BE2C (cell line): ENCODE measurements around the gene INSIG1.

Source experiments
- DNase-seq: peaks from one replicate; pipeline ENCODE4 v3.0.0-alpha.2; 2020
- H3K27me3 ChIP-seq: fragments of 250-450 bp; sonication (Bioruptor Pico); 2 replicates; pipeline ENCODE4 v1.5.1; 2020; ENCODE audit warnings: mild to moderate bottlenecking
- H3K36me3 ChIP-seq: fragments of 250-450 bp; sonication (Bioruptor Pico); 2 replicates; pipeline ENCODE4 v1.5.1; 2020; ENCODE audit warnings: mild to moderate bottlenecking
- H3K4me1 ChIP-seq: fragments of 250-450 bp; sonication (Bioruptor Pico); 2 replicates; pipeline ENCODE4 v1.5.1; 2020
- H3K4me3 ChIP-seq: 2 replicates; pipeline ENCODE4 v1.5.1; 2011; ENCODE audit warnings: low read depth, low read length
- H3K9me3 ChIP-seq: fragments of 250-450 bp; sonication (Bioruptor Pico); 2 replicates; pipeline ENCODE4 v1.5.1; 2020
- TF ChIP-seq, protein P1 (sequence below): IDR thresholded peaks from 2 replicates; pipeline ENCODE4 v1.5.1; 2012; ENCODE audit warnings: mild to moderate bottlenecking, low read depth, low read length

Gene INSIG1

GRCh38 chr7:155258226-155258560 lies 39.5 kb upstream of the INSIG1 start:
- no peak for DNase-seq
- peak overlapping the region; percentile 12; the same call in 1 of the 2 replicates for H3K4me3 ChIP-seq

GRCh38 chr7:155259866-155260497 lies 37.7 kb upstream of the INSIG1 start:
- Histone ChIP-seq H3K4me3 (no peak overlapping the region), H3K9me3 (no peaks in the 10 kb centered on the region), H3K27me3 (no peaks in the 10 kb centered on the region), H3K36me3 (no peaks in the 10 kb centered on the region), H3K4me1 (peaks cover 6% of the 10 kb centered on the region)
- TF ChIP-seq, protein P1, sequence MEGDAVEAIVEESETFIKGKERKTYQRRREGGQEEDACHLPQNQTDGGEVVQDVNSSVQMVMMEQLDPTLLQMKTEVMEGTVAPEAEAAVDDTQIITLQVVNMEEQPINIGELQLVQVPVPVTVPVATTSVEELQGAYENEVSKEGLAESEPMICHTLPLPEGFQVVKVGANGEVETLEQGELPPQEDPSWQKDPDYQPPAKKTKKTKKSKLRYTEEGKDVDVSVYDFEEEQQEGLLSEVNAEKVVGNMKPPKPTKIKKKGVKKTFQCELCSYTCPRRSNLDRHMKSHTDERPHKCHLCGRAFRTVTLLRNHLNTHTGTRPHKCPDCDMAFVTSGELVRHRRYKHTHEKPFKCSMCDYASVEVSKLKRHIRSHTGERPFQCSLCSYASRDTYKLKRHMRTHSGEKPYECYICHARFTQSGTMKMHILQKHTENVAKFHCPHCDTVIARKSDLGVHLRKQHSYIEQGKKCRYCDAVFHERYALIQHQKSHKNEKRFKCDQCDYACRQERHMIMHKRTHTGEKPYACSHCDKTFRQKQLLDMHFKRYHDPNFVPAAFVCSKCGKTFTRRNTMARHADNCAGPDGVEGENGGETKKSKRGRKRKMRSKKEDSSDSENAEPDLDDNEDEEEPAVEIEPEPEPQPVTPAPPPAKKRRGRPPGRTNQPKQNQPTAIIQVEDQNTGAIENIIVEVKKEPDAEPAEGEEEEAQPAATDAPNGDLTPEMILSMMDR = no peak
- no peak for DNase-seq

More at GRCh38 chr7:155258226-155258560, 39.5 kb upstream of the INSIG1 start:
- H3K36me3 ChIP-seq = no peaks in the 10 kb centered on the region
- H3K9me3 ChIP-seq = no peaks in the 10 kb centered on the region
- no peaks in the 10 kb centered on the region for H3K27me3 ChIP-seq
- TF ChIP-seq, protein P1 = no peak
- H3K4me1 ChIP-seq = peaks cover 6% of the 10 kb centered on the region

- Histone ChIP-seq H3K9me3 (no peaks in the 10 kb centered on the region), H3K27me3 (no peaks in the 10 kb centered on the region), H3K4me3 (no peak overlapping the region), H3K4me1 (peaks cover 6% of the 10 kb centered on the region), H3K36me3 (no peaks in the 10 kb centered on the region)
- TF ChIP-seq, protein P1 = no peak
- DNase-seq = no peak
Observed at GRCh38 chr7:155260498-155260872, 37.2 kb upstream of the INSIG1 start.

DNA sequence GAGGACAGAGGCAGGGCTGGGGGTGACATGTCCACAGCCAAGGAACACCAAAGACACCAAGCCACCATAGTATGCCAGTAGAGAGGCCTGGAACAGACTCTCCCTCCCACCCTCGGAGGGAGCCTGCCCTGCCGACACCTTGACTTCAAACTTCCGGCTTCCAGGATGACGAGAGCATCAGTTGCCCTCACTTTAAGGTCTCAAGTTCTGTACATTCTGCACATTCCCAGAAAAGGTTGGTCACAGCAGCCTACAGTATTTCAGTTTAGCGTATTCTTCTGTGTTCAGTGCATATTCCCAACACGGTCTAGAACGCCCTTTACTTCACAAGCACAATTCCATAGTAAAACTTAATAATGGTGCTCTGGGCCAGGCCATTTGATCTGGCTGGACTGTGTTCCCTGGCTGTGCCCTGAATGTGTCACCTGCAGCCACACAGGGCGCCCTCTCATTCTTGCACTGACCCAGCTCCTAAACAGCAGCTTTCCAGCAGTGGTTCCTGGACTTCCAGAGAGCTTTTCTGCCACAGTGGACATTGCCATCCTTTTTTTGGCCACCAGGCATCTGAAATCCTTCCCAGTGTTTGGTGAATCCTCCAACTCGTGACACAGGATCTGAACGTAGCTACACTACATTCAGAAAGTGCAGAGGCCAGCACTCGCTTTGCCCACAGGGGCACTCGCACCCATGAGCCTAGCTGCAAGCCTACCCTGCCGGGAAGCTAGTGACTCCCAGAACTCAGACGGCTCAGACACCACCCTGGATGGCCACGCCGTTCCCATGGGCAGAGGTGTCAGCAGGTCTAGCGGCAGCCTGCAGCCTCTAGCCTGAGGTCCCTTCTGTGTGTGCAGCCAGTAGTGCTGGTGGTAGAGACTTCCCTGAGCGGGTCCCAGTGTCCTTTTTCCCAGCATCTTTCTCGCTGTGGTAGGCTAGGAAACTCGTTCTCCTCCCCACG lies 36.4 kb upstream of the INSIG1 start:
- peaks cover 6% of the 10 kb centered on the region for H3K4me1 ChIP-seq
- DNase-seq = no peak
- no peak overlapping the region for H3K4me3 ChIP-seq
- TF ChIP-seq, protein P1 = no peak
- no peaks in the 10 kb centered on the region for H3K36me3 ChIP-seq
- H3K27me3 ChIP-seq = no peaks in the 10 kb centered on the region
- H3K9me3 ChIP-seq = no peaks in the 10 kb centered on the region

GRCh38 chr7:155262031-155262430 lies 35.6 kb upstream of the INSIG1 start:
- Histone ChIP-seq H3K9me3 (no peaks in the 10 kb centered on the region), H3K36me3 (no peaks in the 10 kb centered on the region), H3K4me3 (no peak overlapping the region), H3K4me1 (peaks cover 5% of the 10 kb centered on the region), H3K27me3 (no peaks in the 10 kb centered on the region)
- no peak for DNase-seq
- TF ChIP-seq, protein P1 = no peak

DNA sequence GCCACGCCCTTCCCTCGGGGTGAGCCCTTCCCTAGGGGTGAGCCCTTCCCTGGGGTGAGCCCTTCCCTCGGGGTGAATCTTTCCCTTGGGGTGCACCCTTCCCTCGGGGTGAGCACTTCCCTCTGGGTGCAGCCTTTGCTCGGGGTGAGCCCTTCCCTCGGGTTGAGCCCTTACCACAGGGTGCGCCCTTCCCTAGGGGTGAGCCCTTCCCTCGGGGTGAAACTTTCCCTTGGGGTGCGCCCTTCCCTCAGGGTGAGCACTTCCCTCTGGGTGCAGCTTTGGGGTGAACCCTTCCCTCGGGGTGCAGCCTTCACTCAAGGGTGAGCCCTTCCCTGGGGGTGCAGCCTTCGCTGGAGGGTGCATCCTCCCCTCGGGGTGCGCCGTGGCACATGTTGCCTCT lies 34.6 kb upstream of the INSIG1 start:
- H3K4me1 ChIP-seq = no peaks in the 10 kb centered on the region
- TF ChIP-seq, protein P1 = no peak
- no peak overlapping the region for H3K4me3 ChIP-seq

More for the DNA sequence above, 34.6 kb upstream of the INSIG1 start:
- DNase-seq = no peak
- Histone ChIP-seq H3K27me3 (no peaks in the 10 kb centered on the region), H3K9me3 (no peaks in the 10 kb centered on the region), H3K36me3 (no peaks in the 10 kb centered on the region)
